ENCODE measurements around the gene RNASE8. TPM values are rescaled to one million over a fixed set of nuclear protein-coding genes. Genes with fewer than 3 reads are reported as not detected.

Gene RNASE8
- total and polyA plus RNA-seq, 2 of the 4 experiments (the other 2 are of a cell fraction): not detected

DNA sequence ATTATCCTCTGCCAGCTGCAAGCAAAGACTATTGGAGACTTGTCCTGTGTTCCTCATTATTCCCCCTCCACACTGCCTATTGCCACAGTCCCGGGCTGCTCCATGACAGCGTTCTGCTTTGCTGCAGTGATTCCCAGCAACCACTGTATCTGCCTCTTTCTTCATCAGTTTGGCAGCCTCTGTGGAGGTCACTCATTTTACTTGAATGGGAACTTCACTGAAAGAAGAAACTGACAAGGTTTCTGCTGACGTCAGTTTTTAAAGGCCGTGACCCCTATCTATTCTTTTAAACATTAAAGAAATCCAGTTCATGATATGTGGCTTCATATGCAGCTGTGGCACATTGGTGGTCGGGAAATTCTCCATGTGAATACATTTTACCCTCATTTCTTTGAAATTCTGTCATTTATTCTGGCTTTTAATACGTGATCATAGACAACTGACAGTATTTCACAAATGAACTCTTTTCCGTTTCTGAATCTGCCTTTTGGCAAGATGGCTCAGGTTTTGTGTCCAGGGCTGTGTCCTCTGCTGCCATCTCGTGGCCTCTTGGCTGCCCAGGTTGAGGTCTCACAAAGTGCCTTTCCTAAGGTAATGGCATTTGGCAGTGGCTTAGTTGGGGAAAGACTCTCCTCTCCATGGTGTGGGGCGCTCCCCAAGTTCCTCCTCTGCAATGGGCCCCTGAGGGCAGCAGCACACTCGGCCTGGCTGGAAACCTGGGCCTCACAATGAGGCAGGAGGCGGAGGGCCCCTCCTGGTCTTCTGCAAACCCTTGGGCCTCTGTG is 49.1 kb downstream of the RNASE8 start:
- 17% methylated on average over 3 of the region's 11 CpGs; no CpG with 5 or more reads in 1 of the 2 experiments for WGBS, 2 experiments (ENCODE audit: extremely low coverage in 2 of 2, insufficient read length in 1 of 2)
- in situ Hi-C loops (cut with MboI; ENCODE audit: low sequenced_read_pairs): no loop called here
- intact Hi-C loops (cut with micrococcal nuclease): loop anchor here (5.0 kb wide), 1 partner anchor 409 kb away; no protein-coding TSS in a partner anchor

More for the DNA sequence above, 49.1 kb downstream of the RNASE8 start:
- Histone ChIP-seq H3K36me3 (ENCODE audit: control insufficient read depth, insufficient read depth, low read length) (no peaks in the 10 kb centered on the region), H4K20me1 (ENCODE audit: insufficient read depth, low read length) (no peaks in the 10 kb centered on the region), H3K79me1 (ENCODE audit: low read depth in 1 of 2, low read length in 2 of 2) (no peaks in the 10 kb centered on the region), H3K14ac (replicated peaks; ENCODE audit: low read depth, low read length) (no peak overlapping the region), H2BK5ac (ENCODE audit: low read depth, low read length, poor library complexity, severe bottlenecking) (no peak overlapping the region), H2AK5ac (ENCODE audit: low read depth, low read length) (no peak overlapping the region), H3K4me1 (ENCODE audit: control insufficient read depth, insufficient read depth, low read length) (peaks cover 4% of the 10 kb centered on the region), H3K9me1 (ENCODE audit: insufficient read depth, low read length) (no peaks in the 10 kb centered on the region; the same call in 1 of the 2 replicates), H2BK120ac (ENCODE audit: low read depth, low read length) (no peak overlapping the region), H3K4me3 (ENCODE audit: insufficient read depth, low read depth, low read length) (no peak overlapping the region), H3K56ac (ENCODE audit: extremely low read depth, insufficient read depth, low read length) (no peak overlapping the region), H4K91ac (ENCODE audit: insufficient read depth, low read depth, low read length) (no peak overlapping the region), H2AK9ac (replicated peaks; ENCODE audit: low read depth, low read length, poor library complexity) (no peak overlapping the region), H4K8ac (ENCODE audit: low read depth in 2 of 2, low read length in 2 of 2) (peak overlapping the region; percentile 7 to 52; a peak in 2 of 4 replicates), H3K23ac (ENCODE audit: low read depth, low read length) (no peak overlapping the region), H3K4me2 (ENCODE audit: low read depth, low read length) (peak overlapping the region; percentile 14; the same call in 1 of the 2 replicates), H3K27me3 (ENCODE audit: control insufficient read depth, insufficient read depth, low read length) (no peaks in the 10 kb centered on the region), H4K5ac (ENCODE audit: low read depth, low read length) (no peak overlapping the region; the same call in 1 of the 2 replicates), H3K27ac (ENCODE audit: insufficient read depth, low read length) (peak overlapping the region; percentile 8; the same call in 1 of the 2 replicates), H2BK15ac (ENCODE audit: low read depth, low read length) (no peak overlapping the region), H2BK20ac (ENCODE audit: low read depth, low read length) (no peak overlapping the region), H3K18ac (ENCODE audit: low read depth, low read length) (no peak overlapping the region), H3K9ac (ENCODE audit: low read depth, low read length) (0 out of 2 replicates have a peak overlapping the region, but pooled peaks have one; percentile 2), H2AFZ (replicated peaks; ENCODE audit: low read length, poor library complexity) (peak overlapping the region; percentile 73), H3K4ac (ENCODE audit: low read depth, low read length) (peak overlapping the region; percentile 29), H3K9me3 (ENCODE audit: control insufficient read depth, insufficient read depth, low read length) (no peaks in the 10 kb centered on the region)
- TF ChIP-seq MAZ (IDR thresholded peaks at IDR 0.05; ENCODE audit: borderline replicate concordance, low read depth, low read length) (no peak), NFE2L2 (IDR thresholded peaks at IDR 0.05; ENCODE audit: low read depth, low read length) (no peak), RAD21 (IDR thresholded peaks at IDR 0.05; ENCODE audit: low read length) (peak; percentile 74), POLR2A (IDR thresholded peaks at IDR 0.05; ENCODE audit: low read depth, low read length) (no peak), CHD1 (IDR thresholded peaks at IDR 0.05; ENCODE audit: low read depth, low read length) (no peak), MAFK (IDR thresholded peaks at IDR 0.05; ENCODE audit: low read depth, low read length) (peak; percentile 89), FOS (IDR thresholded peaks at IDR 0.05; ENCODE audit: low read depth, low read length) (no peak), CEBPB (IDR thresholded peaks at IDR 0.05; ENCODE audit: low read depth, low read length) (no peak), SMC3 (IDR thresholded peaks at IDR 0.05; ENCODE audit: low read depth, low read length) (peak; percentile 68)
- TF ChIP-seq, protein P1, sequence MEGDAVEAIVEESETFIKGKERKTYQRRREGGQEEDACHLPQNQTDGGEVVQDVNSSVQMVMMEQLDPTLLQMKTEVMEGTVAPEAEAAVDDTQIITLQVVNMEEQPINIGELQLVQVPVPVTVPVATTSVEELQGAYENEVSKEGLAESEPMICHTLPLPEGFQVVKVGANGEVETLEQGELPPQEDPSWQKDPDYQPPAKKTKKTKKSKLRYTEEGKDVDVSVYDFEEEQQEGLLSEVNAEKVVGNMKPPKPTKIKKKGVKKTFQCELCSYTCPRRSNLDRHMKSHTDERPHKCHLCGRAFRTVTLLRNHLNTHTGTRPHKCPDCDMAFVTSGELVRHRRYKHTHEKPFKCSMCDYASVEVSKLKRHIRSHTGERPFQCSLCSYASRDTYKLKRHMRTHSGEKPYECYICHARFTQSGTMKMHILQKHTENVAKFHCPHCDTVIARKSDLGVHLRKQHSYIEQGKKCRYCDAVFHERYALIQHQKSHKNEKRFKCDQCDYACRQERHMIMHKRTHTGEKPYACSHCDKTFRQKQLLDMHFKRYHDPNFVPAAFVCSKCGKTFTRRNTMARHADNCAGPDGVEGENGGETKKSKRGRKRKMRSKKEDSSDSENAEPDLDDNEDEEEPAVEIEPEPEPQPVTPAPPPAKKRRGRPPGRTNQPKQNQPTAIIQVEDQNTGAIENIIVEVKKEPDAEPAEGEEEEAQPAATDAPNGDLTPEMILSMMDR (conservative IDR thresholded peaks at IDR 0.05; ENCODE audit: low read depth, low read length): peak; percentile 88
- dilution Hi-C loops (cut with HindIII; ENCODE audit: low sequenced_read_pairs, unreplicated experiment): no loop called here
- POLR2A ChIA-PET (ENCODE audit: unreplicated experiment): no interaction called here
- DNase-seq (peak; percentile 68), ATAC-seq (ENCODE audit: low read depth) (peak; percentile 16; the same call in 1 of the 2 replicates)
- no TSS peak for BruUV-seq (replicated peaks)
- CTCF ChIA-PET: interaction anchor here (0.6 to 4.2 kb wide), 5 partner anchors 14 to 99 kb away, joined by 3 to 44 read pairs (median 4); no protein-coding TSS in a partner anchor
